Stimulated activated naive CD8-positive, alpha-beta T cell treated with anti-CD3 and anti-CD28 coated beads, Interleukin-15, amount 100 ng/mL, for 72 hours (primary cell): ENCODE measurements around the gene CLEC3B.
"Not testable (repeated sequence)": the region's sequence is repeated elsewhere in the genome, so short reads cannot be mapped to it uniquely, and the experiment has no call there.

Source experiments
- ATAC-seq: fragments of 150-1000 bp; cut with Tn5 transposase; 2 replicates; pipeline ENCODE4 v1.10.0; 2021; ENCODE audit warnings: mild to moderate bottlenecking, moderate library complexity
- DNase-seq, 2 donors: peaks; one replicate each; pipeline ENCODE4 v3.0.0; 2021 to 2022
- H3K27ac Mint-ChIP-seq, 2 donors: one replicate each; pipeline ENCODE4 v1.8.0; 2022; ENCODE audit warnings: mild to moderate bottlenecking in 2 of 2, mixed read lengths in 2 of 2, moderate library complexity in 2 of 2
- H3K27me3 Mint-ChIP-seq: one replicate; pipeline ENCODE4 v1.8.0; 2022; ENCODE audit warnings: mixed read lengths
- H3K4me1 Mint-ChIP-seq: one replicate; pipeline ENCODE4 v1.8.0; 2022; ENCODE audit warnings: mild to moderate bottlenecking, mixed read lengths
- H3K4me3 Mint-ChIP-seq, 2 donors: one replicate each; pipeline ENCODE4 v1.8.0; 2022; ENCODE audit warnings: mild to moderate bottlenecking in 2 of 2, mixed read lengths in 2 of 2, moderate library complexity in 1 of 2
- H3K9me3 Mint-ChIP-seq, 2 donors: one replicate each; pipeline ENCODE4 v1.8.0; 2022; ENCODE audit warnings: mixed read lengths in 2 of 2

The CLEC3B gene

DNA sequence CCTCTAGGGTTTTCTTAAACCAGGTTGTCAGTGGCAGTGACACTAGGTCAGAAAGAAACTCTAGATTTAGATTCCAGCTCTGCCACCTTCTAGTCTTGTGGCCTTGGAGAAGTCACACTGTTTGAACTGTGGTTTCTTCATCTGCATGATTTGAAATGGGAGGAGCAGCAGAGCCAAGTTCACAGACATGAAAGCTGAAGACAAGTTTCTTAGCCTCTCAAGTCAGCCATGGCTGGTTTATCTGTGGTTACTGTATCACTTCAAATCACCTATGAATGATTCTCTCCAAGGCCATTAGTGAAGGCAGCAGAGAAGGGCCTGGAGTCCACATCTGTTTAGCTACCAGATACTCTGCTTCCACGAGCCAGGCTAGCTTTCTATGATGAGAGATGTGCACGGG lies 15.6 kb downstream of the CLEC3B start:
- H3K9me3 Mint-ChIP-seq, result no peaks in the 10 kb centered on the region
- H3K27ac Mint-ChIP-seq, result no peak overlapping the region
- H3K4me3 Mint-ChIP-seq, result no peak overlapping the region
- DNase-seq (no peak), ATAC-seq (no peak)
- H3K27me3 Mint-ChIP-seq, result peaks cover 30% of the 10 kb centered on the region
- H3K4me1 Mint-ChIP-seq, result peaks cover 23% of the 10 kb centered on the region

DNA sequence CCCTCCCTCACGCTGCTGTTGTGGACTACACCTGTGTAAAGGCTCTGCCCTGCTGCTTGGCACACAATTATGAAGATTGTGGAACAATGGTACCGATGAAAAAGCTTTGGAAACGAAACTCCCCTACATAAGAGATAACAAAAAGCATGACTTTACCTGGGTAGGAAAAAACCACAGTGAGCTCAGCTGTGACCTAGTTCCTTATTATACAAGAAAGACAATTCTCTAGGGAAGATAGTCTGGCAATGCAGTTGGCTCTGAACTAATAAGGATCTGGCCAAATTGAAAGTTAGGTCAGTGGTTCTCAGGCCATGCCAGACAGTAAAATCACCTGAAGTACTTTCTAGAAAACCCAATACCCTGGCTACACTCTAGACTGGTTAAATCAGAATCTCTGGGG lies 16.1 kb downstream of the CLEC3B start:
- H3K27me3 Mint-ChIP-seq, result peaks cover 30% of the 10 kb centered on the region
- no peak overlapping the region for H3K27ac Mint-ChIP-seq
- no peak for ATAC-seq
- H3K9me3 Mint-ChIP-seq, result no peaks in the 10 kb centered on the region
- H3K4me1 Mint-ChIP-seq, result peaks cover 23% of the 10 kb centered on the region
- no peak for DNase-seq
- H3K4me3 Mint-ChIP-seq, result no peak overlapping the region

DNA sequence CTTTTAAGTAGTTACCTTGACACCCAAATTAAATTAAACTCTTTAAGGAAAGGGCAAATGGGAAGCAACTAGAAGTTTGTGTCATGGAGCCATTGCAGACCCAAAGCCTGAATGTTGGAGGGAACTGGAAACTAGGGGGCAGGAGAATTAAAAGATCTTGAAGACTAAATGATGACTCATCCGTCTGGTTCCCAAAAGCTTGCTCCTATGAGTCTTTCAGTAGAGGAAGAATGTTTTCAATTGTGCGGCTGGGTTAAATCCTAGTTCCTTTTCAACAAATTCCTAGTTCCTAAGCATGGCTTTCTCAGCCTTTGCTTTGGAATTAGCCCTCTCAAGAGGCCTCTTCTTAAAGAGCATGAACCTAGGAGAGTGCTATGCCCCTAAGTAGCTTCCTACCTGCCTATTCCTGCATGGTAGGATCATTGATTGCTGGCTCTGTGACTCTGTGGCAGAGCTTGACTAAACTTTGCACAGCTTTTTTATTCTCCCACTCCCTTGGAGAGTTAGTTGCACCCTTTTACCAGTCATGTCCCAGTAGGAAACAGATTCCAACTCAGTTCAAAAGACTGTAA lies 17.7 kb downstream of the CLEC3B start:
- ATAC-seq (no peak), DNase-seq (no peak)
- H3K27ac Mint-ChIP-seq, result no peak overlapping the region
- peaks cover 35% of the 10 kb centered on the region for H3K27me3 Mint-ChIP-seq
- no peaks in the 10 kb centered on the region for H3K9me3 Mint-ChIP-seq
- peaks cover 19% of the 10 kb centered on the region for H3K4me1 Mint-ChIP-seq
- no peak overlapping the region for H3K4me3 Mint-ChIP-seq

DNA sequence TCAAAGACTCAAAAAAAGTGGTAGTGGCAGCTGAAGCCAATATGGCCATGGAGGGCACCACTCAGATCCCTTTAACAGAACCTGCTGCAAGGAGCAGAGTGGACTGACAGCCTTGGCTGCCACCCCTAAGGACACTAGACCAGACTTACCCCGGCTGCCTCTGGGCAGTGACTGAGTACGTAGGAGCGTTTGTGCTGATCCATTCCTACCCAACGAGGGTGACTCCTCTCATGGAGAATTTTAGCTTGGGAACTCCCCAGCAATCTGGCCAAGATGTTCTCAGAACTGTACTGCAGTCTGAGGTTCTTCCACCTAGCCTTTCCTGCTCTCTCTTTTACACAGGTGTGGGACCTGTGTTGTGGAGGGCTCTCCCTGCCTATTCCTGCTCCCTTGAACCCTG lies 22.1 kb downstream of the CLEC3B start:
- Mint-ChIP-seq H3K27me3 (peaks cover 37% of the 10 kb centered on the region), H3K9me3 (no peaks in the 10 kb centered on the region), H3K4me3 (no peak overlapping the region), H3K27ac (no peak overlapping the region), H3K4me1 (no peaks in the 10 kb centered on the region)
- no peak for DNase-seq
- no peak for ATAC-seq

DNA sequence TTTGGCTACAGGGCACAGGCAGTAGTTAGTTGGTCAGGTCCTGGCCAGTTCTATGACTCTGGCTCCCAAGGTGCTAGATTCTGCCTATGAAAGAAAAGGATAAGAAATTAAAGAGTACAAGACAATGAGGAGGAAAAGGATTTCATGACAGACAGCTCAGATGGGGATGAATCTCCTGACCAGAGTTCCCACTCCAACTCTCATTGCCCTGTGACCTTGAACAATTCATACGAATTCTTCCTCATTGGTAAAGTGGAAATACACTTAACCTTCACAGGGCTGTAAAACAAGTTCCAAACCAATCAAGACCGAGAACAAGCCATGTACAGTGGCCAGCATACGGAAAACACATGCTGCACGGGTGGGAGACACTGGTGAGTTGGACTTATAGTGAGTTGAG lies 23.7 kb downstream of the CLEC3B start:
- Mint-ChIP-seq H3K27ac (peak overlapping the region in 1 of 2 donors; percentile 60), H3K9me3 (no peaks in the 10 kb centered on the region), H3K27me3 (peaks cover 37% of the 10 kb centered on the region), H3K4me3 (no peak overlapping the region), H3K4me1 (peaks cover 6% of the 10 kb centered on the region)
- ATAC-seq, result no peak
- DNase-seq, result no peak

DNA sequence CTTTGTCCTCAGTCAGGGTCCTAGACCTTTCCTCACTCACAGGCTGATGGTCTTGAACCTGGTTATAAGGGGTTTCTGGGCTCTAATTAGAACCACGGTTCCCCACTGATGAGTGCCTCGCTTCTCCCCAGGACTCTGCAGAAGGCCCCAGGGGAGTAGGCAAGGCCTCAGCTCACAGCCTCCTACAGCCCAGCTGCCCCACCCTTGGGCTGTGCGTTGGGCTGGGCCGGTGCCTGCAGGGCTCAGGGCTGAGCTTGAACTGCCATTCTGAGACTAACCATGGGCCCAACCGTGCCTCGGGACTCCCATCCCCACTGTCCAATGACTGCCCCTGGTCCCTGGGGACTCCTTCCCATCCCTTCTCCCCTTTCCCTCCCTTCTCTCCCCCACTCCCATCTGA lies 25.6 kb downstream of the CLEC3B start:
- H3K27ac Mint-ChIP-seq, result peak overlapping the region in 1 of 2 donors; percentile 61
- H3K4me1 Mint-ChIP-seq, result peaks cover 6% of the 10 kb centered on the region
- no peaks in the 10 kb centered on the region for H3K9me3 Mint-ChIP-seq
- ATAC-seq (no peak), DNase-seq (no peak)
- no peak overlapping the region for H3K4me3 Mint-ChIP-seq
- peaks cover 35% of the 10 kb centered on the region for H3K27me3 Mint-ChIP-seq

DNA sequence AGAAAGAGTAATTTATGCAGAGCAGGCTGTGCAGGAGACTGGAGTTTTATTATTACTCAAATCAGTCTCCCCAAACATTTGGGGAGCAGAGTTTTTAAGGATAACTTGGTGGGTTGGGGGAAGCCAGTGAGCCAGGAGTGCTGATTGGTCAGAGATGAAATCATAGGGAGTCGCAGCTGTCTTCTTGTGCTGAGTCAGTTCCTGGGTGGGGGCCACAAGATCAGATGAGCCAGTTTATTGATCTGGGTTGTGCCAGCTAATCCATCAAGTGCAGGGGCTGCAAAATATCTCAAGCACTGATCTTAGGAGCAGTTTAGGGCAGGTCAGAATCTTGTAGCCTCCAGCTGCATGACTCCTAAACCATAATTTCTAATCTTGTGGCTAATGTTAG lies 27.7 kb downstream of the CLEC3B start:
- Mint-ChIP-seq H3K4me1 (peaks cover 19% of the 10 kb centered on the region), H3K27me3 (peaks cover 26% of the 10 kb centered on the region), H3K27ac (peak overlapping the region in 1 of 2 donors; percentile 37)
- H3K9me3 Mint-ChIP-seq, ATAC-seq, H3K4me3 Mint-ChIP-seq, DNase-seq: not testable (repeated sequence)

DNA sequence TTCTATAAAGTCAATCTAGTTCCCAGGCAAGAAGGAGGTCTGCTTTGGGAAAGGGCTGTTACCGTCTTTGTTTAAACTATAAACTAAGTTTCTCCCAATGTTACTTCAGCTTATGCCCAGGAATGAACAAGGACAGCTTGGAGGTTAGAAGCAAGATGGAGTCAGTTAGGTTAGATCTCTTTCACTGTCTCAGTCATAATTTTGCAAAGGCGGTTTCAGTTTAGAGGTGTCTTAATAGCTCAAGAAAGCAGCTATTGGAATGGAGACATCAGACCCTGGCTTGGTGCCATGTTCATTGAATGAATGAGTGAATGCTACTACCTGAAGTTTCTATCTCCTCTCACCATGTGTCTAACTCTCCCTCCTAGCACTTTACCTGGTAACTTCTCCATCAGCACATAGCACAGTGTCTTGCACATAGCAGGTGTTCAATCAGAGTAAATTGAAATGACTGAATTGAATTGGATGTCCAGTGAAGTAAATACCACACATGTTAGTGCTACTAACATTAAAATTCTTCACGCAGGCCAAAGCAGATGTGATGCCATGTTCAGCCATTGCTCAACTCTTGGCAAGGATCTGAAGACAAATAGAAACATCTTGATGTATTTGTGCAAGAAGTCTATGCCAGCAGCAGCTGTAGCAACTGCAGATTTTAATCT lies 28.2 kb downstream of the CLEC3B start:
- H3K27me3 Mint-ChIP-seq, result peaks cover 21% of the 10 kb centered on the region
- no peak overlapping the region for H3K27ac Mint-ChIP-seq
- DNase-seq (no peak), ATAC-seq (no peak)
- H3K4me1 Mint-ChIP-seq, result peaks cover 19% of the 10 kb centered on the region
- H3K4me3 Mint-ChIP-seq, result no peak overlapping the region
- H3K9me3 Mint-ChIP-seq, result no peaks in the 10 kb centered on the region

DNA sequence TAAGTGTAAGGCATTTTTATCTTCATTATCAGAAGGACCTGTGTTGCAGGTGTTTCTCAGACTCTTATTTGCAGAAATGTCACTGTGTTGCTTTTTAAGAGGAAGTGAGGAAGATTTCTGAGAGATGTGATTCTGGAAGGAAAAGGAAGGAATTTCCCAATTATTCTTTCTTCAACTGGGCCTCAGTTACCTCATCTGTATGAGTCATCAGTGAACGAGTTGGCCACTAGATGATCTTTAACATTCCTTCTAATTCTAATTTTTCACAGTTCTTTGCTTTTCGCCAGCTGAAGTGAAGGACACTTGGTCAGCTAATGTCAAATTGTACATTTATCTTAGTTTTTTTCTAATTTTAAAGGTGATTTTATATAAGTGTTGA lies 28.9 kb downstream of the CLEC3B start:
- ATAC-seq (no peak), DNase-seq (no peak)
- H3K9me3 Mint-ChIP-seq, result no peaks in the 10 kb centered on the region
- peaks cover 14% of the 10 kb centered on the region for H3K27me3 Mint-ChIP-seq
- no peak overlapping the region for H3K27ac Mint-ChIP-seq
- peaks cover 23% of the 10 kb centered on the region for H3K4me1 Mint-ChIP-seq
- H3K4me3 Mint-ChIP-seq, result no peak overlapping the region

DNA sequence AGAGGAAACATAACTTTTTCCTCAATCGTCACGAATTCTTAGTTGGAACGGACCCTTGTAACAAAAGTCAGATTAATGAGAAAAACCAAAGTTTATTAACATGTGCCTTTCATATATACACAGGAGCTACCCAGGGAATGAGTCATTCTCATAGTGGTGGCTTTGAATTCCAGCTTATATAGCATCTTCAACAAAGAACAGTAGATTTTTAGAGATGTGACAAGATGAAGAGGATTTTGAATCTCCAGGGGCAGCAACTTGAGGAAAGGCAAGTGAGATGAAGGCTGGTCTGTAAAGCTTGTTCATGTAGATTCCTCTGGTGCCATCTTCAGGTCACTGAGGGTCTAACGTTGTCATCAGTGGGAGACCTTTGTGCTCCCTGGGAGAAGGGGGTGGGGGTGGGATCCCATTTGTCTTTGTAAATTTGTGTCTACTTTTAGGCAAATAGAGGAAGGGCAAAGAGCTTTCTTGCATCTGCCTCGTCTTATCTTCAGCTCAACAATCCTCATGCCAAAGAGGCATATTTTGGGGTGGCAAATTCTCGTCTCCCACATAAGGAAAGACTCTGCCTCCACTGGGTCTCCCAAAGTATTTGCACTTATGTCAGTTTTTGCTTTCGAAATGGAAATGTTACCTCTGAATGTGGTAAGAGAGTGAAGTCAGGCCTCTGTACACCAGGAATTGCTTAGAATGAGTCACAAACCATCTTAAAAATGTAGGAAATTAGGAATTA lies 29.5 kb downstream of the CLEC3B start:
- Mint-ChIP-seq H3K27me3 (peaks cover 9% of the 10 kb centered on the region), H3K27ac (no peak overlapping the region), H3K9me3 (no peaks in the 10 kb centered on the region), H3K4me1 (peaks cover 25% of the 10 kb centered on the region), H3K4me3 (no peak overlapping the region)
- ATAC-seq (no peak), DNase-seq (no peak)

DNA sequence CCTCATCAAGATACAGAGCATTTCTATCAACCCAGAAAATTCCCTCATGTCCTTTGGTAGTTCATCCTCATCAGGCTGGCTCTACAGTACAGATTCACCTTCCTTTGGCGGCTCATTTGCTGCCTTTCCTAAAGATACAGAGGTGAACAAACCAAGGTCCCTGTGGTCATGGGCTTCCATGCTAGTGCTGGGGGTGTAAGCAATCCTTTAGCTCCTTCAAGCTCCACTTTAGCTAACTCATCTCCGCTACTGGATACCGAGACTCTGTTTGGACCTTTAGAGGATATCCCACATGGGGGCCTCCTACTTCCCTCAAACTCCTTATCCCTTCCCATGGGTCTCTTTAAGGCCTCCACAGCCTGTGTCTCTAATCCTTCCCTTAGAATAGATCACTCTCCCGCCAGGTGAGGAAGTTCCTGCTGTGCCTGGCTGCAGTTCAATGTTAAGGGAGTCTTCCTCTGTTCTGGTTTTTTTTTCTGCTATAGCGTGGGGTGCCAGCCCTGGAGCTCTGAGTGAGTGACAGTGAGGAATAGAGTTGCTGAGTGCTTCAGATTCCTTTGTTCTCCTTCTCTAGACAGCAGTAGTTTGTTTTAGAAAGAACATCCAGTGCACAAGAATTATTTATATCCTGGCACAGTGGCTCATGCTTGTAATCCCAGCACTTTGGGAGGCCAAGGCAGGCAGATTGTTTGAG lies 30.7 kb downstream of the CLEC3B start:
- H3K27me3 Mint-ChIP-seq, result peaks cover 9% of the 10 kb centered on the region
- H3K4me1 Mint-ChIP-seq, result peaks cover 25% of the 10 kb centered on the region
- H3K9me3 Mint-ChIP-seq, result no peaks in the 10 kb centered on the region
- H3K27ac Mint-ChIP-seq, result no peak overlapping the region
- DNase-seq (no peak), ATAC-seq (no peak)
- no peak overlapping the region for H3K4me3 Mint-ChIP-seq

DNA sequence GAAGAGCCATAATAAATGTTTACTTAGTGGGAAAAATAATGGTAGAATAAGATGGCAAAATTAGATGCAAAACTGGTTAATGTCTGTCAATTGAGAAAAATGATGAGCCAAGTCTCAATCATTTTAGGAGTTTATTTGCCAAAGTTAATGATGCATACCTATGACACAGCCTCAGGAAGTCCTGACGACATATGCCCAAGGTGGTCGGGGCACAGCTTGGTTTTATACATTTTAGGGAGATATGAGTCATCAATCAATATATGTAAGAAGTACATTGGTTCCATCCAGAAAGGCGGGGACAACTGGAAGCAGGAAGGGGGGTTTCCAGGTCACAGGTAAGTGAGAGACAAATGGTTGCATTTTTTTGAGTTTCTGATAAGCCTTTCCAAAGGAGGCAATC lies 31.5 kb downstream of the CLEC3B start:
- H3K4me1 Mint-ChIP-seq, result peaks cover 25% of the 10 kb centered on the region
- H3K4me3 Mint-ChIP-seq, result no peak overlapping the region
- H3K27ac Mint-ChIP-seq, result peak overlapping the region in 1 of 2 donors; percentile 22
- H3K9me3 Mint-ChIP-seq, result no peaks in the 10 kb centered on the region
- ATAC-seq (no peak), DNase-seq (no peak)
- peaks cover 9% of the 10 kb centered on the region for H3K27me3 Mint-ChIP-seq

DNA sequence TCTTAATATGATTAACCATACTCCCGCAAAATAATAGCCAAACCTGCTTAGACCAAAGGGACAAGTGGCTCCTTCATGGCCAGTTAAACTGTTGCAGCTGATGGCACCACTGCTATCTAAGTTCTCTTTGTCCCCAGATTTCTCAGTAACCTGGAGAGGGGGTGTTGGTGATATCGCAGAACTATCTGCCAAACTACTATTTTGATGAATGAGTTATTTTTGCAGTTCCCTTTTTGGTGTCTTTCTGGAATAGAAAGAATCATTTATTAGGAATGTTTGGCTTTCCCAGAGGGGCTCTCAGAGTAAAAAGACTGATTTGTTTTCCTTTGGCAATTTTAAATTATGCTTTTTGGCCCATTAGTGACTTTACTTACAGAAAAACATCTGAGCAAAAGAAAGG lies 33.0 kb downstream of the CLEC3B start:
- no peak overlapping the region for H3K4me3 Mint-ChIP-seq
- H3K4me1 Mint-ChIP-seq, result peaks cover 20% of the 10 kb centered on the region
- H3K27ac Mint-ChIP-seq, result no peak overlapping the region
- peaks cover 9% of the 10 kb centered on the region for H3K27me3 Mint-ChIP-seq
- DNase-seq (no peak), ATAC-seq (no peak)
- H3K9me3 Mint-ChIP-seq, result no peaks in the 10 kb centered on the region

DNA sequence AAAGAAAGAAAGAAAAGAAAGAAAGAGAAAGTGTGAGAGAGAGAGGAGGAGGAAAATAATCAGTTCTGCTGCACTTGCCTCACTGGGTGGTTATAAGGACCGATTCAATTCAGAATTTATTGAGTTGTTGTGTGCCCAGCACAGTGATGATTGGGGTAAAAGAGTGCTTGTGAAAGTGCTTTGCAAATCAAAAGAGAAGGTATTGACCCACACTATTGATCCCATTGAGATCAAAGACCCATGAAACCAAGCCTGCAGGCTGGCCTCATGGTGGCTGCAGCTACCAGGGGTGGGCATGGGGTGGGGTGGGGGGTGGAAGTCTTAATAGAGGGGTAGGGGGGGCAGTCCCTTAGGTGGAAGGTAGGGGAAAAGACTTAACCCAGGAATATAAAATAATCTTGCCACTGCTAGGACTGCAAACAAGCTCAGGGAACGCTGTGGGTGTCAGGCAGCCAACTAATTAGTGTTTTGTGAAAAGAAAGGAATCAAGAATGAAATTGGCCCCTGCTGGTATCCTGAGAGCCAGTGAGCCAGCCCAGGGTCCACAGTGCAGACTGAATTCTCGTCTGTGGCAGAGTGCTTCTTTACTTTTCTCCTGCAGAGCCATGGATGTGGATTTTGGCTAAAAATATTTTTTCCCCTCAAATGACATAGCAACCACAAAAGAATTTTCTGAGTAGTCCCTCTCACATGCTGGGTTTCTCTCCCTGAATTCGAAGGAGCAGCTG lies 34.2 kb downstream of the CLEC3B start:
- Mint-ChIP-seq H3K4me3 (no peak overlapping the region), H3K27ac (peak overlapping the region in 1 of 2 donors; percentile 61), H3K27me3 (peaks cover 9% of the 10 kb centered on the region), H3K4me1 (peaks cover 31% of the 10 kb centered on the region), H3K9me3 (no peaks in the 10 kb centered on the region)
- DNase-seq (no peak), ATAC-seq (no peak)

DNA sequence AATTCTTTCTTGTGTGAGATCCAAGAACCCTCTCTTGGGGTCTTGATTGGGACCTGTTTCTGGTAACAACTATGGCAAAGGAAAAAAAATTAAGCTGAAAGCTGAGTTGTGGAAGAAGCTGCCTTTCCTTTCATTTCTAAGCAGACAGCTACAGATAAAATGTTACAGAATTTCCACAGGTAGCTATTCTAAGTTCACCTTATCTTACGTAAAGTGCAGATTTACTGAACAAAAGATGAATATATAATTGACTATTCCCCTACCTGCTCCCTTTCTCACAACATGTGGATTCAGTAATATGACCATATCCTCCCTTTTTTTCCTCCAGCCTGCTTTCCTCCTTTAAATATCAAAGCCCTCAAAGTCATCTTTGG lies 36.6 kb downstream of the CLEC3B start:
- peaks cover 44% of the 10 kb centered on the region for H3K4me1 Mint-ChIP-seq
- H3K27me3 Mint-ChIP-seq, result peaks cover 8% of the 10 kb centered on the region
- ATAC-seq (no peak), DNase-seq (no peak)
- H3K4me3 Mint-ChIP-seq, result no peak overlapping the region
- no peak overlapping the region for H3K27ac Mint-ChIP-seq
- H3K9me3 Mint-ChIP-seq, result no peaks in the 10 kb centered on the region
